OCI-LY7 (cell line): ENCODE measurements around the gene FOXC2. TPM values are rescaled to one million over a fixed set of nuclear protein-coding genes. Genes with fewer than 3 reads are reported as not detected.

ENCODE experiments used
- BruUV-seq: library from RNA; stranded (reverse); fragments of 400-500 nt; replicated peaks from 2 replicates; lab custom pipeline; 2021; lab: Mats Ljungman, UMichigan
- CTCF ChIA-PET: fragments of 300-600 bp; sonication (Branson Sonifier 250); formaldehyde crosslinking; loops from one replicate; lab custom pipeline; 2022; ENCODE audit warnings: antibody characterized with exemption; ENCODE audit not compliant: unreplicated experiment; lab: Charles Lee
- POLR2A ChIA-PET: fragments of 300-600 bp; sonication (Branson Sonifier 250); formaldehyde crosslinking; loops from one replicate; lab custom pipeline; 2022; ENCODE audit warnings: antibody characterized with exemption; lab: Charles Lee
- DNase-seq: peaks from one replicate; pipeline ENCODE4 v3.0.0-alpha.2; 2015; ENCODE audit warnings: low spot score
- H2AFZ ChIP-seq: fragments of 200-600 bp; sonication (generic), shearing (Covaris generic); 2 replicates; pipeline ENCODE4 v1.6.1; 2014; ENCODE audit warnings: mild to moderate bottlenecking, antibody characterized with exemption, low read length, moderate library complexity
- H3K27ac ChIP-seq: fragments of 200-600 bp; sonication (generic); 2 replicates; pipeline ENCODE4 v1.5.1; 2014; ENCODE audit warnings: mixed run types, low read depth, mild to moderate bottlenecking, moderate library complexity, low read length, inconsistent platforms; ENCODE audit not compliant: poor library complexity, severe bottlenecking
- H3K36me3 ChIP-seq: fragments of 200-600 bp; sonication (generic); 2 replicates; pipeline ENCODE4 v1.6.1; 2014; ENCODE audit warnings: mild to moderate bottlenecking, antibody characterized with exemption, low read length, moderate library complexity, mixed read lengths; ENCODE audit not compliant: insufficient read depth
- H3K4me1 ChIP-seq: fragments of 200-600 bp; sonication (generic); 2 replicates; pipeline ENCODE4 v1.5.1; 2014; ENCODE audit warnings: mild to moderate bottlenecking, low read length; ENCODE audit not compliant: insufficient read depth, poor library complexity, severe bottlenecking
- H3K4me2 ChIP-seq: fragments of 200-600 bp; sonication (generic); 2 replicates; pipeline ENCODE4 v1.6.1; 2014; ENCODE audit warnings: mild to moderate bottlenecking, low read length
- H3K4me3 ChIP-seq: fragments of 200-600 bp; sonication (generic); 2 replicates; pipeline ENCODE4 v1.5.1; 2014; ENCODE audit warnings: mild to moderate bottlenecking, low read depth, low read length; ENCODE audit not compliant: poor library complexity, severe bottlenecking
- H3K79me2 ChIP-seq: fragments of 200-600 bp; sonication (generic); 2 replicates; pipeline ENCODE4 v1.6.1; 2016; ENCODE audit warnings: low read depth, mild to moderate bottlenecking, low read length, moderate library complexity, mixed read lengths; ENCODE audit not compliant: insufficient read depth
- H3K9me2 ChIP-seq: fragments of 200-600 bp; sonication (generic); 2 replicates; pipeline ENCODE4 v1.6.1; 2016; ENCODE audit warnings: mild to moderate bottlenecking, low read length, mixed read lengths; ENCODE audit not compliant: insufficient read depth
- H3K9me3 ChIP-seq: fragments of 200-600 bp; sonication (generic); 2 replicates; pipeline ENCODE4 v1.6.1; 2014; ENCODE audit warnings: mild to moderate bottlenecking, mixed run types, low read length, mixed read lengths
- H4K20me1 ChIP-seq: fragments of 200-600 bp; sonication (generic); 2 replicates; pipeline ENCODE4 v1.6.1; 2014; ENCODE audit warnings: mild to moderate bottlenecking, antibody characterized with exemption, low read length, moderate library complexity, mixed read lengths; ENCODE audit not compliant: insufficient read depth
- EZH2phosphoT487 ChIP-seq: fragments of 200-600 bp; sonication (generic); IDR thresholded peaks from 2 replicates; pipeline ENCODE4 v1.6.1; 2018; ENCODE audit warnings: low read depth, borderline replicate concordance, mild to moderate bottlenecking, mixed run types, antibody characterized with exemption, low read length, moderate library complexity, mixed read lengths
- intact Hi-C: fragments of 100-400 bp; cut with micrococcal nuclease; formaldehyde crosslinking; loops from one replicate; pipeline ENCODE4 v1.10.0; 2022; ENCODE audit not compliant: unreplicated experiment
- total RNA-seq, 2 experiments: library from RNA; depleted of rRNA in 1 of 2; stranded (reverse); fragments of >200 nt in 1 of 2; shearing (Covaris generic) in 1 of 2; gene quantifications; 2 replicates each; pipeline ENCODE4 v1.2.3, GENCODE V29; 2014 to 2022
- TF ChIP-seq, protein P1 (sequence below): fragments of 200-600 bp; sonication (generic); conservative IDR thresholded peaks from 2 replicates; pipeline ENCODE4 v1.5.1; 2014; ENCODE audit warnings: mild to moderate bottlenecking, antibody characterized with exemption, low read length, moderate library complexity, mixed read lengths

FOXC2 gene
- total RNA-seq, 2 experiments from 2014 or later, result not detected

DNA sequence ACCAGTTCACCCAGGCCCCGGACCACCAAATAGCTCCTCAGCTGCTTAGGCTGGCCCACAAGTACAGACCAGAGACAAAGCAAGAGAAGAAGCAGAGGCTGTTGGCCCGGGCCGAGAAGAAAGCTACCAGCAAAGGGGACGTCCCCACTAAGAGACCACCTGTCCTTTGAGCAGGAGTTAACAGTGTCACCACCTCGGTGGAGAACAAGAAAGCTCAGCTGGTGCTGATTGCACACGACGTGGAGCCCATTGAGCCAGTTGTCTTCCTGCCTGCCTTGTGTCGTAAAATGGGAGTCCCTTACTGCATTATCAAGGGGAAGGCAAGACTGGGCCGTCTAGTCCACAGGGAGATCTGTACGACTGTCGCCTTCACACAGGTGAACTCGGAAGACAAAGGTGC is 40.9 kb upstream of the FOXC2 start:
- H3K9me2 ChIP-seq, result no peaks in the 10 kb centered on the region
- intact Hi-C loops, result loop anchor here (10.0 kb wide), 1 partner anchor 701 kb away; no protein-coding TSS in a partner anchor
- TF ChIP-seq EZH2phosphoT487, result no peak
- TF ChIP-seq, protein P1, sequence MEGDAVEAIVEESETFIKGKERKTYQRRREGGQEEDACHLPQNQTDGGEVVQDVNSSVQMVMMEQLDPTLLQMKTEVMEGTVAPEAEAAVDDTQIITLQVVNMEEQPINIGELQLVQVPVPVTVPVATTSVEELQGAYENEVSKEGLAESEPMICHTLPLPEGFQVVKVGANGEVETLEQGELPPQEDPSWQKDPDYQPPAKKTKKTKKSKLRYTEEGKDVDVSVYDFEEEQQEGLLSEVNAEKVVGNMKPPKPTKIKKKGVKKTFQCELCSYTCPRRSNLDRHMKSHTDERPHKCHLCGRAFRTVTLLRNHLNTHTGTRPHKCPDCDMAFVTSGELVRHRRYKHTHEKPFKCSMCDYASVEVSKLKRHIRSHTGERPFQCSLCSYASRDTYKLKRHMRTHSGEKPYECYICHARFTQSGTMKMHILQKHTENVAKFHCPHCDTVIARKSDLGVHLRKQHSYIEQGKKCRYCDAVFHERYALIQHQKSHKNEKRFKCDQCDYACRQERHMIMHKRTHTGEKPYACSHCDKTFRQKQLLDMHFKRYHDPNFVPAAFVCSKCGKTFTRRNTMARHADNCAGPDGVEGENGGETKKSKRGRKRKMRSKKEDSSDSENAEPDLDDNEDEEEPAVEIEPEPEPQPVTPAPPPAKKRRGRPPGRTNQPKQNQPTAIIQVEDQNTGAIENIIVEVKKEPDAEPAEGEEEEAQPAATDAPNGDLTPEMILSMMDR, result no peak
- no TSS peak for BruUV-seq
- H3K4me1 ChIP-seq, result no peaks in the 10 kb centered on the region
- H3K79me2 ChIP-seq, result no peaks in the 10 kb centered on the region
- no peak overlapping the region for H3K4me3 ChIP-seq
- no peak overlapping the region for H2AFZ ChIP-seq
- CTCF ChIA-PET, result no interaction called here
- H4K20me1 ChIP-seq, result no peaks in the 10 kb centered on the region
- DNase-seq, result no peak
- no peaks in the 10 kb centered on the region for H3K36me3 ChIP-seq
- no peak overlapping the region for H3K4me2 ChIP-seq
- POLR2A ChIA-PET, result interaction anchor here (1.0 kb wide), 1 partner anchor 28 kb away, joined by 3 read pairs; no protein-coding TSS in a partner anchor
- H3K27ac ChIP-seq, result no peak overlapping the region
- H3K9me3 ChIP-seq, result no peaks in the 10 kb centered on the region

DNA sequence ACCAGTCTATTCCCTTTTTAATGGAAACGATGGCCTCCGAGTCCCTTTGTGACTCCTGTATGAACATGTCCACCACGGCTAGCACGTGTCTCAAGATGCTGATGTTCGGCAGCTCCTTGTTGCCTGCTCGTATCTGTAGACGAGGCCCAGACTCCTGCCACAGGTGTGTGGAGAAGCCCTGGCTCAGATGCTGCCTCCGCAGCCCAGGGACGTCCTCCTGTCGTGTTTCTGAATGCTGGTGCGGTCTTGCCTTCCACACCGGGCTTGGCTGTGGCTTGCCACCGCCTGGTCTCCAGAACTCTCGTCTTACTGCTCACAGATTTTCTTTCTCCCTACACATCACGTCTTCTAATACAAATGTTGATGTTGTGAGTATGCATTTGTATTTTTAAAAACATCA is 39.3 kb upstream of the FOXC2 start:
- ChIA-PET CTCF (interaction anchor here (0.7 kb wide), 1 partner anchor 726 kb away, joined by 5 read pairs; no protein-coding TSS in a partner anchor), POLR2A (no interaction called here)
- H3K9me2 ChIP-seq, result no peaks in the 10 kb centered on the region
- H3K4me1 ChIP-seq, result no peaks in the 10 kb centered on the region
- no peak overlapping the region for H3K27ac ChIP-seq
- H2AFZ ChIP-seq, result no peak overlapping the region
- intact Hi-C loops, result loop anchor here (10.0 kb wide), 1 partner anchor 703 kb away; no protein-coding TSS in a partner anchor
- H3K36me3 ChIP-seq, result no peaks in the 10 kb centered on the region
- BruUV-seq, result no TSS peak
- no peak for DNase-seq
- H3K79me2 ChIP-seq, result no peaks in the 10 kb centered on the region
- H3K4me3 ChIP-seq, result no peak overlapping the region
- no peaks in the 10 kb centered on the region for H4K20me1 ChIP-seq
- TF ChIP-seq EZH2phosphoT487, result no peak
- TF ChIP-seq, protein P1, result no peak
- no peak overlapping the region for H3K4me2 ChIP-seq
- no peaks in the 10 kb centered on the region for H3K9me3 ChIP-seq

DNA sequence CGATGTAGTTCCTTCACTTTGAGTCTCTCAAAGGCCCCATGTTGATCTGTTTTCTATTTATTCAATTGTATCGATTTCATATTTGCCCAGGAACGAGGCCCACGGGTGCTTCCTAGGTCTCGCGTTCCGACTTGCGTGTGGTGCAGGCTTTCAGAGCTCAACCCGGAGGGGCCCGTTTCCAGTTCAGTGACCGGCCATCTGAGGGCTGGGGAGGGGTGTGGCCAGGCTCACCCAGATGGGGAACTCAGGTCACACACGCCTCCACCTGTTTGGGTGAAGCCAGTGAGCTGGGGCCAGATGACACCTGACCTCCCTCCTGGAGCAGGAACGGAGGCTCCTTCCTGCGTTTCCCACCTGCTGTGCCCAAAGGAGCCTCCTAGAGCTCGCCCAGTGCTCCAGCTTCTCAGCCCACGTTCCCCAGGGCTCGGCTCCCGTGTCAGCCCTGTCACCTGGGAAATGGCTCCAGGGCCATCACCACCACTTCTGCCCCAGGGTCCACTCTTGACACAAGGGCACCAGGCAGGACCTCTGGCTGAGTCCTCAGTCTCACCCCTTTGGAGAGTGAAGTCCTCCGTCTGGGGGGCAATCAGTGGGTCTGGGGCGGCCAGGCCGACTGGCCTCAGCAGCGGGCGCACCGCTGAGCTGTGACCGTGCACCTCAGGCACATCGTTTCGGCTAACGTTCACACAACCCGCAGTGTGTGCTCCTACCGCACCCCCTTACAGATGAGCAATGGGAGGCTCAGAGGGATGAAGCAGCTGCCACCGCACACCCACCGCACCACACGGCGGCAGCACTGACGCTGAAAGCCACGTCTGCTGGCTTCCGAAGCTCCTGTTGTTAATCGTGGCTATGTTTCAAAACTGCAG is 38.3 kb upstream of the FOXC2 start:
- no peaks in the 10 kb centered on the region for H3K9me2 ChIP-seq
- no peak overlapping the region for H3K4me2 ChIP-seq
- H3K4me1 ChIP-seq, result no peaks in the 10 kb centered on the region
- H3K79me2 ChIP-seq, result no peaks in the 10 kb centered on the region
- CTCF ChIA-PET, result interaction anchor here (0.7 kb wide), 1 partner anchor 725 kb away, joined by 5 read pairs; no protein-coding TSS in a partner anchor
- H3K36me3 ChIP-seq, result no peaks in the 10 kb centered on the region
- H4K20me1 ChIP-seq, result no peaks in the 10 kb centered on the region
- H2AFZ ChIP-seq, result no peak overlapping the region
- H3K9me3 ChIP-seq, result no peaks in the 10 kb centered on the region
- POLR2A ChIA-PET, result interaction anchor here (0.6 kb wide), 1 partner anchor 729 kb away, joined by 4 read pairs; no protein-coding TSS in a partner anchor
- BruUV-seq, result no TSS peak
- H3K4me3 ChIP-seq, result no peak overlapping the region
- intact Hi-C loops, result loop anchor here (10.0 kb wide), 1 partner anchor 703 kb away; no protein-coding TSS in a partner anchor
- H3K27ac ChIP-seq, result no peak overlapping the region
- no peak for TF ChIP-seq EZH2phosphoT487
- TF ChIP-seq, protein P1, result no peak
- DNase-seq, result no peak
